Measurements from ENCODE around the gene GRIA1.

GRIA1 gene

DNA sequence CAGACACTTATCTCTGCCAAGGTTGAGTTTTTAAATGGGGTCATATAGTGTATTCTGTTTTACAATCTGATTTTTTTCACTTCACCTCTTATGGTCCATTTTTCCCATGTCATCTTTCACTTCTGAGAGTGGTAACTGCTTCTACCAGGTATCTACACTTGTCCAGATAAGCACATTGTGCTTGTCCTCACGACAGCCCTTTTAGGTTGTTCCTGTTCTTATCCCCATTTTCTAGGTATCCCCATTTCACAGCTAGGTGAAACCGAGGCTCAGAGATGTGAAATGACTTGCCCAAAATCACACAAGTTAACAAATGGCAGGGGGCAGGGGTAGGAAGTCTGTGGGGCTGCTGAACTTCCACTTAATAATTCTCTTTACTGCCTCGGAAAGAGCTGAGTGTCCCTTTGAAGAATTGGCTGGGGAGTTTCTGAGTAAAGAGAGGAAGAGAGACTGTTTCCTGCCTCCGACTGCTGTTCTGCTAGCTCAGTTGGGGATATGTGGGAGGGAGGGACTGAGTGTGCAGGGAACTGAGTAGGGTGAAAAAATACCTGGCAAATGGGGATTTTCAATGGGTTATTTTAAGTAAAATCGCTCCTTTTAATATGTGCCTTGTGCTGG, 255.4 kb downstream of the GRIA1 start:
- DNase-seq, result no peak

DNA sequence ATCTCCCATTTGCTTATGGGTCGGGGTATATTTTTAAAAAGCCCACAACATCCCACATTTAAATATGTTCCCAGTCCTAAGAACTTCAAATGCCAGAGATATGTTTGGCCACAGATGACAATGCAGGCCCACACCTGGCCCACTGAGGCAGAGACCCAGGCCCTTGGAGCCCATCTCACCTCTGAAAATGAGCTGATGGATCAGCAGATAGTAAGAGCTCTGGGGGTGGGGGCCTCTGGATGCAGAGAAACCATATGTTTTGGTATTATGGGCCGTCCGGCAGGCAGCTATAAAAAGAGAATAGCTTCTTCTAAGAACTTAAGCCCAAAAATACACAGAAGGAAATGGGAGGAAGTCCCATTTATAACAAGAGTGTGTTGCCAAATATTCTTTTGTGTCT, 256.0 kb downstream of the GRIA1 start:
- DNase-seq, result no peak

DNA sequence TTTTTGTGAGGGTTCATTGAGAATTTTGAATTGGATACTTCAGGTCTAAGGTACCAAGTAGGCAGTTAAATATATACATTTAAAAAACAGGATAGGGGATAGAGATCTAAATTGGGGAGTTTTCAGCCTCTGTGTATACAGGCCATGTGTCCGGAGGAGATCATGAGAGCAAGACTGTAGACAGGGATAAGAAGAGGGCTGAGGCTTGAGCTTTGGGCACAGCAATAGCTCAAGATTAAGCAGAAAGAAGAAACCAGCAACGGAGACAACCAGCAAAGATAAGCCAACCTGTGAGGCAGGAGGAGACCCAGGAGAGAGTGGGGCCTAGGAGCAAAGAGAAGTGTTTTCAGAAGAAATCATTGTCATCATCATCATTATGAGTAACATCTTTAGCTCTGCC, 258.4 kb downstream of the GRIA1 start:
- no peak for DNase-seq

DNA sequence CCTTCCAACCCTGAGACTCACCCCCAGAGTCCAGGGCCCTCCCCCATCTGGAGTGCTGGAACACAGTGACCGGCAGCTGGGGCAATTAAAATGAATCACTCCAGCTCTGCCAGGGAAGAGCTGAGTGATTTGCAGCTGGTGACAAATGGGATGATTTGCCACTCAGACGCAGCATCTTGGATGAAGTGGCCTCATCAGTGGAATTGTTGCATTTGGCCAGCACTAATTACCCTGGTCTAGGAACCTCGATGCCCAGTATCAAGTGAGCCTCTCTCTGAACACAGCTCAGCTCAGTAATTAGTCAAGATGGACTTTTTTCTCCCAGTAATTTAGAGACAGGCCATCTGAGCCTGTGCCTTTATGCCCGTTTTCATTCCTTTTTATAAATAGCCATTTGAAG, 259.5 kb downstream of the GRIA1 start:
- DNase-seq, result no peak

DNA sequence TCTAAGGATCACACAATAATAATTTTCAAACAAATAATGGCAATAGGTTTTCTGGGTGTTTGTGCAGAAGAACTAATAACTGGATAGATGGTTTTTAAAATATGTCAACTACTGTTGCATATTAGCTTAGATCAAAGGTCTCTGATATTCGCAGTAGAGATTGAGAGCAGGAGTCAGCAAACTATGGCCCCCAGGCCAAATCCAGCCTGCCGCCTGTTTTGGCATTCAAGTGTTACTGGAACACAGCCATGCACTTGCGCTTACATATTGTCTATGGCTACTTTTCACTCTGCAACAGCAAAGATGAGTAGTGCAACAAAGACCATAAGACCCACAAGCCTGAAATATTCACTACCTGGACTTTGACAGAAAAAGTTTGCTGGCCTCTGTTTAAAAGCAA, 260.8 kb downstream of the GRIA1 start:
- no peak for DNase-seq

DNA sequence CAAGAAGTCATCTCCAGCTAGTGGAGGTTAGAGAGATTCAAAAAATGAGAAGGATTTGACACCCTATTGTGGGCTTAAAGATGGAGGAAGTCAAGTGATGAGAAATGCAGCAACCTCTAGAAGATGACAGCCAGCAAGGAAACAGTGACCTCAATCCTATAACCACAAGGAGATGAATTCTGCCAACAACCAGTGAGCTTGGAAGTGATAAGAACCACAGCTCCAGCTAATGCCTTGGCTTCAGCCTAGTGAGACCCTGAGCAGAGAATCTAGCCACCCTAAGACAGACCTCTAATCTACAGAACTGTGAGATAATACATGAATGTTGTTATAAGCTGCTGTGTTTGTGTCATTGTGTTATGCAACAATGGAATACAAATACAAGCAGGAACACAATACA, 262.4 kb downstream of the GRIA1 start:
- no peak for DNase-seq

DNA sequence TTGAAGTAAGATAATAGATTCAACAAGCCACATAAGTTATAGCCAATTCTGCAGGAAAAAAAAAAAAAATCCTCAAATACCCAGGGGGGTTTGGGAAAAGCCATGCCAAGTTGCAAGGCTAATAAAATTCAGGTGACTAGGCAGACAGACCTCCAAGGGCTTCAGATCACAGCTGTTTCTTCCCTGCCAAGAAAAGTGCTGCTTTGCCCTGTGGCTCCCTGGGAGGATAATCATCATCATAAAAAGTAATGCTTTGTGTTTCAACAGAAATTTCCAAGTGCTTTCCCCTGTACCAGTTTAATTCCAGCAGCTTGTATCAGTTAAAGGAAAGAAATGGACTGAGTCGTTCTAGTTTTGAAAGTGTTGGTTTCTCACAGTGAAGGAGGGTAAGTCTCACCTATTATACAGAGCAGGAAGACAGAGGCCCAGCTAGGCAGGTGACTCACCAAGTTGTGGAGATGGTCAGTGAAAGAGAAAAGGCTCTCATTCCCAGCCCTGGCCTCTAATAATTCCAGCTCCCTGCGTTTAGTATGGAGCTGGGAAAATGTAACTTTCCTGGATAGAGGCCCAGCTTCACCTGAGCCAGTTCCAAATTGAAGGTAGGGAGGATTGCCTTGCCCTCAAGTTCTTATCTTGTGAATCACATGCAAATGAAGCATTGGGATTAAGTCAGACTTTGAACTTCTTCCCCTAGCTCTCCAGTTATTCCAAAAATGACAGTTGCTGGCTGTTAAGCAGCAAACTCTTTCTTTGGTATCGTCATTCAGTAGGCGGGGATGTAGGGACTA, 263.4 kb downstream of the GRIA1 start:
- no peak for DNase-seq

DNA sequence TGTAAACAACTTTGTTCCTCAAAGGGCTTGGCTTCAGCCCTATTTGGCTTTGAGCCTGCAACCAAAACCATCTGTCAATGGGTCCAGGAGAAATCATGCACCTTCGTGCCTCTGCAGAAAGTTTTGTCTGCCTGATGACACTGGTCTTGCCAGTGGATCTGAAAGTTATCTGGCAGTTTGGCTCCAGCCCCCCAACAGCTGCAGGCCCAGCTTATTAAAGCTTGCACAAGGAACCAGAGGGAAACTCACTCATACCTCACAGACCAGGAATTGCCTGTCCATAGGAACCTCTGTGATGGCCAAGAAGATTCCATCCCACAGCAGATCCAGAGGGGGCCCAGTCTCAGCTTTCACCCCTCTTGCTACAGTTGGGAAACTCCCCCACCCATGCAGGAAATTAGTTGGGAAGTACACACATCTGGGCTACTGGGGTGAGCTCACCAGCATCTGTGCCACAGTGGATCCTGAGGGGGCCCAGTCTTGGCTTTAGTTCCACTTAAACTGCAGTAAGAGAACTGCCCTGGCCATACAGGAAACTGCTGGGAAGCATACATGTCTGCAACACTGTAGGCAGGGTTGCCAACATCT, 265.5 kb downstream of the GRIA1 start:
- no peak for DNase-seq

DNA sequence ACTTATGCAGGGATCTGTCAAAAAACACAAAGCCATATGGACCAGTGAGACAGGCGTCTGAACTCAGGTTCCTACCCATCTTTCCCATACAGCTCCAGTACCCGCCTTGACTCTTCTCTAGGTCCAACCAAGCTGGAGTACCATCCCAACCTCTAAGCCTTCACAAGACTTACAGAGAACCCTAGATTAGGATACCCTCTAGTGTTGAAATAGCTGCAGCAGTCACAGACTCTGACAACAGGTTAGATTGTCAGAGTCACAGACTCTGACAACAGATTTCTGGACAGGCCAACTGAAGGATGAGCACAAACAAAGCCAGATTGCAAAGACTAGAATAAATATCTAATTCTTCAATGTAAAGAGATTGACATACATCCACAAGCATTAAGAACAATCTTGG, 266.1 kb downstream of the GRIA1 start:
- no peak for DNase-seq

DNA sequence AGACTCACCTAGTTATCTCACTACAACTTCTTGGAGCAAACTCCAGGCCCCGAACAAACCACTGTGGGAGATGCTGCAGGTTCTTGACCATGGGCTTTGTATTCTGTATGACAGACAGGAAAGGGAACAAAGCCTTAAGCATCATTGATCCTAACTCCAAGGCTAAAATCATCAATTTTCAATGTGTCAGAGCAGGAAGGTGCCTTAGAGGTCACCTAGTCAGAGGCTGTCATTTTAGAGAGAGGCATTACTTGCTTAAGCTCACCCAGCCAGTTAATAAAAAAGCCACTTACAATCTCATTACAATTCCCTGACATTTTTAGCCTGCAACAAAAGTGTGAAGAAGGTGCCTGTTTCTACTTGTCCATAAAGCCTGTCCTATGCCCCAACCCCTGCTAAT, 275.5 kb downstream of the GRIA1 start:
- no peak for DNase-seq

DNA sequence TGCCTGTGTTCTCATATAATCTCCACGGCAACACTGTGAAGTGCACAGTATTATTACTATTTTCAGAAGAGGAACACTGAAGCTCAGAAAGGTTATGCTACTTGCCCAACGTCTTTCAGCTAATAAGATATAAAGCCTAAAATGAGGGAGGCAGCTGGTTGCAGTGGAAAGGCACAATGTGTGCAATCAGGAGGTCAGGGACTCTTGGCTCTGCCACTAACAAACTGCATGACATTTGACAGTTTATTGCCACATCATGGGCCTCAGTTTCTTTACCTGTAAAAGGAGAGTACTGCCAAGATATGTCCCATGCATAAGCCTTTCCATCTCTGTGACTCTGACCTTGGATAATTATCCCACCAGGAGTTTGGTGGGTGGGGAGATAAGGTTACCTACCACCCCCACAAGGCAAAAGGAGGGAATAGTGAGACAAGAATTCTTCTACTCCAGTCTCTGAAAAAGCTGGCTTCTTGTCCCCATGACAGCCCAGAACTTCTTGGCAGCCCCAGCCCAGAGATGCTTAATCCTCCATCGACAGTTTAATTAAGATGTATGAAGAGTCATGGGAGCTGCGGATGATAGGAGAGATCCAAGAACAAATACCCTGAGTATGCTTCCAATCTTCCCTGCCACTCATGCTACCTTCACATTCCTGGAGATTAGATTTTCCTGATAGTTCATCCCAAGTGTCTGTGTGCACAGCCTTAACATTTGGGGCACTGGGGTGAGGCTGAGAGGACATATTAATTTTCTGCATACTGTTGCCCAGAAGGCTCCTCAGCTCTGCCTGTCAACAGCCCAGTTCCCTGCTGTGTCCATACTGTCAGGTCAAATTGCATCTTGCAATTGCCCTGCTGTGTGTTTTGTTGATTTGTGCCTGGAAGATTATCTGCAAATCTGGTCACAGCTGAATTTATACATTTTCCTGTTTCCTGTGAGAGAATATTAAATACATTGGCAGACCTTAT, 277.0 kb downstream of the GRIA1 start:
- DNase-seq, result no peak

DNA sequence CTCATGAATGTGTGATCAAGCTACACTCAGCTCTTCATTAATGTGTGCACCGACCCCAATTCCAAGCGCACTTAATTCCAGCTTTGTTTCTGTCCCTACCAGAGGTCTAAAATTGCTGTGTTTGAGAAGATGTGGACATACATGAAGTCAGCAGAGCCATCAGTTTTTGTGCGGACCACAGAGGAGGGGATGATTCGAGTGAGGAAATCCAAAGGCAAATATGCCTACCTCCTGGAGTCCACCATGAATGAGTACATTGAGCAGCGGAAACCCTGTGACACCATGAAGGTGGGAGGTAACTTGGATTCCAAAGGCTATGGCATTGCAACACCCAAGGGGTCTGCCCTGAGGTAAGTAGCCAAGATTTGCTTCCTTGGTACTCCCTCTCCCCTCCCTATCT, 279.6 kb downstream of the GRIA1 start:
- DNase-seq, result no peak

DNA sequence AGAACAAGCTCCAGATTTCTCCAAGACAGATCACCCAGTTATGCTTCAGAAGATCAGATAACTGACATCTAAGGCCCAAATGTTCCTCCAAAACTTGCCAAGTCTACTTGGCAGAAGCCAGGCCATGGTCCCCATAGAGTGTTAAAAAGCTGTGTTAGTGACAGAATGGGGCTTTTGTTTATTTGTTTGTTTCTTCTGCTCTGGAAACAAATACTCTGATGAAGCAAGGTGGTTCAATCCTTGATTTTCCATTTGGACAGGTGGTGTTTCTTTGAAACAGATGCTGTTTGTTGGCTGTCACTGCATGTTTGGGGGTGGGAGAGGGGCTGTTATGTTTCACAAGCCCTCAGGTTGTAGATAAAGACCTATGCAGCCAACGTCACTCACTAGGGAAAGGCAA, 284.2 kb downstream of the GRIA1 start:
- DNase-seq, result no peak

DNA sequence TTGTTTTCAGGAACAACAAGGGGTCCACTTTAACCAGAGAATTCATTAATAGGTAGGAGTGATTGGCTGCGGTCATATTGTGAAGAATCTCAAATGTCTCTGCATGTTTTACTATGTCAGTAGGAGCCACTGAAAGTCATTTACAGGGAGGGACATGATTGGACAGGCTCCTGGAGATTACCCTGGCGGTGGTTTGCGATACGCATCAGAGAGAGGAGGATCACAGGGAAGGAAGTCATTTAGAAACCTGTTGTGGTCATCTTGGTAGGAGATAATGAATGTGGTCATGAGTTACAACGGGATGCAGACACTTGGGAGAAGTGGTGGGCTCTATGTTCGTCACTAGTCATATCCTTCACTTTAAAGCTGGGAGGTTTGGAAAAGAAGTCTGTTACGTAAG, 285.5 kb downstream of the GRIA1 start:
- no peak for DNase-seq

DNA sequence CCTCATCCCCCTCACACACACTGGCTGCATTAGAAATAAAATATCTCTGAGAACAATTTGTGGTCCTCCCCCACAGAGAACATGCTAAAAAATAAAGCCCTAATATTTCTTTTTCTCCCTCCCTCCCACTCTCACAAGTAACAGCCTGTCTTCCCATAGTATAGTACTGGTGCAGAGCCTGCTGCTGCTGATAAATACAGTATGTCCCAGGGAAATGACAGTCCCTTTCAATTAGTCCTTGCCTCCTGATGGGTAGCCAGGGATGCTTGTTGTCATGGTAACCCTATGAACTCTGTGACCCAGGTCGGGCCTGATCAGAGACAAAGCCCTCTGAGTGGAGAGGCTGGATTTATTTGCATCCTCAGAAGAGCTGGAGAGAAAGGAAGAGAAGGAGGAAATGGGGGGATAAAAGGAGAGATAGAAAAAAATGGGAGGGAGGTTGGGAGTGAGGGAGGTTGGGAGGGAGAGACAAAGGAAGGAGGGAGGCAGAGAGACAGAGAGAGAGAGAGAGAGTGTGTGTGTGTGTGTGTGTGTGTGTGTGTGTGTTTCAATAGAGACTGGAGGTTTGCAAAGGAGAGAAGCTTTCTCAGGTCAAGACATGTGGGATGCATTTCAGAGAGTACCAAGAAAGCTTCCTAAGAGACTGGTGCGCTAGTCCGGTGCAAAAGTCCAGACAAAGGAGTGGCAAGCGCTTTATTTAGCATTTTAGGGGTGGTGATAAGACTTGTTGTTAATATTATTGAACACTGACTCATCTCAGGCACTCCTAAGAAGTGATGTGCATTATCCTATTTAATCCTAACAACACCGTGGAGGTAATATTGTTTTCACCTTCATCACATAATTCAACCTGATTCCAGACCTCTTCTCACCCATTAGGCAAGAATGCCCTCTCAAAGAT, 287.5 kb downstream of the GRIA1 start:
- no peak for DNase-seq

DNA sequence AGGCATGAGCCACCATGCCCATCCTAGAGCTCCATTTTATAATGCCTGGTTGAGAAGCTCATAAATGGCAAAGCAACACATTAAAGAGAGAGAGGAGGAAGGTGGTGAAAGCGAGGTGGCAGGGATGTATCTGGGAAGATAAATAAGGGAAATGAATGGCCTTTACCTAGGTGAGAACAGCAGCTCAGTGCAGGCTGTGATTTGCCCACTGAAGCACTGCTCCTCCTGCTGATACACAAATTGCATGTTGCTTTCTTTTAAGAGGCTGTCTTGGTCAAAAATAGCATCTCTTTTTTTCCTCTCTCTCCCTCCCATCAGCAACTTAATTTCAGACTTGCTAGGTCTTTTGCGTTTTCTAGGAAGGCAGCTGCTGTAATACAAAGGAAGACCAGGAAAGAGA, 289.4 kb downstream of the GRIA1 start:
- DNase-seq, result no peak

DNA sequence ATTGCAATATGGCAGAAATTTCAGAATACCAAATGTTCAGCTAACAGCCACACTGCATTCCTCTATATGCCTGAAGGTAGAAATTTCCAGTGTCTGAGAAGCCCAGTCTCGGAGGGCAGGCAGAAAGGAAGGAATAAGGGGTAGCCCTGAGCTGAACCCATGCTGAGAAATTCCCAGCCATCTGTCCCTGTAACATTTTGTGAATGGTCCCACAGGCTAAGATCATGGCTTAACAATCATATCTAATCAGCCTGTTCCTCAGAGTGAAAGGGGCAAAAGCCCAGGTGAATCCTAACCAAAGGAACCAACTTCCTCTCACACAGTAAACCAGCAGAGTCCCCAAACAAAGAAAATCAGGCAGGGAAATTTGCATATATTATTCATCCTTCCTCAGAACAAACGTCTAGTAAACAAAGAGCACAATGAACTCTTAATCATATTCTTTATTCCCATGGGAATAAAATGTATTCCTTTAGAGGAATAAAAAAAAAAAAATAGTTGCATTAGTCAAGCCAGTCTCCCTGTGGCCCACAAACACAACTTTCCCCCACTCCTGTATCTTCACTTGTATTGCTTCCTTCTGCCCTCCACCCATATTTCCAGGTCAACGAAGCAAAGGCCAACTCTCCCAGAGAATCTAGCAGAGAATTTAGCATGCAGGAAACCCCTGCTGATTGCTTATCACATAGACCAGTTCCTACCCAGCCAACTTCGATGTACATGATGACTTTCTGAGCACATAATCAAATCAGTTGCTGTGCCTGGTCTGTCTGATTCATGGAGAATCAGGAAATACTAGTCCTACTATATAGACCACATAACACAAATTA, 290.6 kb downstream of the GRIA1 start:
- DNase-seq, result no peak

DNA sequence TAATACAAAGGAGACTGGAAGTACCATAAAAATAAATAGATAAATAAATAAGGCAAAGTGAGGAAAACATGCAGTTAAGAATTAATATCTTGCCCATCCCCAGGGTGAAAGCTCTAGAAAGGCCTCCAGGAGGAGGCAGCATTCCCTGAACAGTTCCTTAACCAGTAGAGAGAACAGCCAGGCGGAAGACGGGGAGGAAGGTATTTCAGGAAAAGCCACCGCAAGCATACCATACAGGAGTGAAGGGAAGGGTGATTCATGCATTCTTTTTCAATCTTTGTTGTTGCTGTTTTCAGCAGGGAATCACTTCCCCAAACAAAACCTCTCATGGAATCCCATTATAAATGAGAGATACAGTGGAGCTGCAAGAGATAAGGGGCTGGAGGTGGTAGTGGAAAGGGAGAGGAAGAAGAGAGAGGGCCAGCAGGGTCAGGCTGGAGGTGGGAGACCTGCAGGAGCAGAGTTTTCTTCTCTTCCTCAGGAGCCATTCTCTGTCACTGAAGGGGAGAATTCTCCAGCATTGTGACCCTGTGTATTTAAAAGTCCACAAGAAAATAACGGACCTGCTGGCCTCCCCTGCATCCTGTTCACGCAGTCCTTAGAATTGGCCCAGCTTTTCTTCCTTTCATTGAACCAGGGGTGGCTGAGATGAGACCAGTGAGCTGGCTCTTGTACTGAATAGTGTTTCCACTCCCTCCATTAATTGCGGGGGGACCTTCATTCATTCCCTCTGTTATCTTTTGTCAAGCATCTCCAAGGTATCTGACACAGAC, 292.3 kb downstream of the GRIA1 start:
- DNase-seq, result no peak

DNA sequence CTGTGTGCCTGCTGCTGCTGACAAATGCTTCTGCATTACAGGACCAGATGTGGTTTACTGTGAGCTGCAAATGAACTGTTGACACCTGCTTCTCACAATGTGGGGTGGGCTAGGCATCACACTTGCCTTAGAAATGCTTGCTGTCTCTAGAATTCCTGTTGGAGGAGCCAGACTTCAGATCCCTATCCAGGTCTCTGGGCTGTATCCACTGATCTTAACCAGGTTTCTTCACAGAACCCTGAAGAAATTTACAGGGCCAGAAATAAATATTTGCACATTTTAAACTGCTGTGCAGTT, 292.8 kb downstream of the GRIA1 start:
- DNase-seq, result no peak

DNA sequence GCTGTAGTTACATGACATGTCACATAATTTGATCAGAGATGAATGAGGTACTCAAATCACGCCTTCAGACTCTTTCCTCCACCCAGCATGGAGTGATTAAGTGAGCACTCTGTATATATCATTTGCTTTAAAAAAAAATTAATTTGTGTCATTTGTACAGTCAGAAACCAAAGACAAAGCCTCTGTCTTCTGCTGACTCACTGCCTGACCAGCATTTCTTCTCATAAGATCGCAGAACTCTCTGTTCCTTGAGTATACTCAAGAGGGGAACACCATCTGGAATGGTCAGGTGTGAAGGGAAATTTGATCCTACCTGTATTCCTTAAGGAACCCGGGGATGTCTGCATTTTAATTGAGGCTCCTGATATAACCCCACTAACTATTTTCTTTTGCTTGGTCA, 293.8 kb downstream of the GRIA1 start:
- DNase-seq, result no peak

DNA sequence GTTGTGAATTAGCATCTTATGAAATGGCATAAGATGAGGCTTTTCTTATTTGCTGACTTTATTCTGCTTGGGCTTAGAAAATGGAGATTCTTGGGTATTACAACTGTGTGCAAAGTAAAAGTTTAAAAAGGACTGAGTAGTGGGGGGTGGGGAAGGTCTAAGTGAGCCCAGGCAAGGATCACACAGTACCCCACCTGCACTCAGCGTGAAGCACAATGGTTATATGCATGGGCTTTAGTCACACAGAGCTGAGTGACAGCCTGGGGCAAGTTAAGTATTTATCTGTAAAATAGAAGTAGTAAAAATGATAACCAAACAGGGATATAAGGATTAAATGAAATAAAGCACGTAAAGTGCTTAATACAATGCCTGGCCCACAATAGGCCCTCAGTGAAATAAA, 300.9 kb downstream of the GRIA1 start:
- no peak for DNase-seq
